CD14-positive monocyte (primary cell): Measurements from ENCODE around the gene NEK7. TPM values are rescaled to one million over a fixed set of nuclear protein-coding genes. Genes with fewer than 3 reads are reported as not detected.

Source experiments
- DNase-seq, 3 donors: peaks; one replicate each; pipeline ENCODE4 v3.0.0-alpha.2; 2011 to 2022
- H2AFZ ChIP-seq: 2 replicates; pipeline ENCODE4 v1.6.0; 2012; ENCODE audit warnings: mild to moderate bottlenecking, low read depth, low read length, inconsistent platforms; ENCODE audit not compliant: insufficient read depth, poor library complexity, severe bottlenecking
- H3K27ac ChIP-seq, 2 donors: 1 replicate in 1 of 2; 2 replicates in 1 of 2; pipeline ENCODE4 v1.5.1; 2012 to 2013; ENCODE audit warnings: low read length in 2 of 2, control low read depth in 1 of 2, inconsistent platforms in 1 of 2, low read depth in 1 of 2, mild to moderate bottlenecking in 1 of 2
- H3K27me3 ChIP-seq, 2 donors: one replicate each; pipeline versions ENCODE4 v1.6.0 to v1.6.1; 2011 to 2013; ENCODE audit warnings: low read length in 2 of 2; ENCODE audit not compliant: control insufficient read depth in 2 of 2, insufficient read depth in 2 of 2
- H3K36me3 ChIP-seq, 2 donors: replicated peaks in 1 of 2; 1 replicate in 1 of 2; 2 replicates in 1 of 2; pipeline versions ENCODE4 v1.5.1 to v1.6.1; 2012 to 2013; ENCODE audit warnings: low read length in 2 of 2, control low read depth in 1 of 2, inconsistent platforms in 1 of 2, mild to moderate bottlenecking in 1 of 2; ENCODE audit not compliant: insufficient read depth in 2 of 2, control insufficient read depth in 1 of 2
- H3K4me1 ChIP-seq, 2 donors: 1 replicate in 1 of 2; 2 replicates in 1 of 2; pipeline versions ENCODE4 v1.5.1 to v1.6.1; 2012 to 2013; ENCODE audit warnings: low read length in 2 of 2, control low read depth in 1 of 2, inconsistent platforms in 1 of 2, mild to moderate bottlenecking in 1 of 2, moderate library complexity in 1 of 2; ENCODE audit not compliant: insufficient read depth in 2 of 2, control insufficient read depth in 1 of 2
- H3K4me2 ChIP-seq: replicated peaks from 2 replicates; pipeline ENCODE3; 2012; ENCODE audit warnings: low read length, moderate library complexity, mild to moderate bottlenecking; ENCODE audit not compliant: poor library complexity, severe bottlenecking; ENCODE audit errors: extremely low read depth
- H3K4me3 ChIP-seq, 3 experiments: fragments of 200-600 bp in 1 of 3; sonication (generic) in 1 of 3; replicated peaks in 1 of 3; 1 replicate in 2 of 3; 2 replicates in 1 of 3; pipeline ENCODE4 v1.5.1; 2011 to 2013; ENCODE audit warnings: low read length in 3 of 3, mild to moderate bottlenecking in 3 of 3, control low read depth in 2 of 3, low read depth in 2 of 3, inconsistent platforms in 1 of 3, moderate library complexity in 1 of 3
- H3K79me2 ChIP-seq: 2 replicates; pipeline ENCODE4 v1.6.0; 2012; ENCODE audit warnings: mild to moderate bottlenecking, control low read depth, inconsistent platforms, low read length, moderate library complexity; ENCODE audit not compliant: insufficient read depth
- H3K9ac ChIP-seq: 2 replicates; pipeline ENCODE4 v1.6.0; 2017; ENCODE audit warnings: low read length, mild to moderate bottlenecking; ENCODE audit not compliant: insufficient read depth, poor library complexity, severe bottlenecking
- H3K9me3 ChIP-seq, 2 donors: replicated peaks in 1 of 2; 1 replicate in 1 of 2; 2 replicates in 1 of 2; pipeline versions ENCODE4 v1.5.1 to v1.6.1; 2012 to 2013; ENCODE audit warnings: low read length in 2 of 2, control low read depth in 1 of 2; ENCODE audit not compliant: control insufficient read depth in 1 of 2, insufficient read depth in 1 of 2
- H4K20me1 ChIP-seq: 2 replicates; pipeline ENCODE4 v1.6.0; 2012; ENCODE audit warnings: mild to moderate bottlenecking, low read length, control low read depth, moderate library complexity; ENCODE audit not compliant: insufficient read depth
- H3K27ac Mint-ChIP-seq, 7 donors: one replicate each; pipeline ENCODE4 v1.8.0; 2020; ENCODE audit warnings: mild to moderate bottlenecking in 7 of 7, mixed read lengths in 7 of 7, moderate library complexity in 6 of 7, inconsistent platforms in 2 of 7
- H3K27me3 Mint-ChIP-seq, 3 donors: one replicate each; pipeline ENCODE4 v1.8.0; 2021 to 2022; ENCODE audit warnings: low read depth in 3 of 3, mild to moderate bottlenecking in 3 of 3, mixed read lengths in 3 of 3, moderate library complexity in 3 of 3, inconsistent platforms in 1 of 3
- H3K36me3 Mint-ChIP-seq, 2 donors: one replicate each; pipeline ENCODE4 v1.8.0; 2020; ENCODE audit warnings: mixed read lengths in 2 of 2, inconsistent platforms in 1 of 2, mild to moderate bottlenecking in 1 of 2
- H3K4me1 Mint-ChIP-seq: one replicate; pipeline ENCODE4 v1.8.0; 2020; ENCODE audit warnings: mild to moderate bottlenecking, mixed read lengths
- H3K4me3 Mint-ChIP-seq, 2 donors: one replicate each; pipeline ENCODE4 v1.8.0; 2020; ENCODE audit warnings: mild to moderate bottlenecking in 2 of 2, mixed read lengths in 2 of 2, moderate library complexity in 1 of 2
- H3K9me3 Mint-ChIP-seq, 7 donors: one replicate each; pipeline ENCODE4 v1.8.0; 2020 to 2022; ENCODE audit warnings: mixed read lengths in 7 of 7, mild to moderate bottlenecking in 6 of 7, moderate library complexity in 6 of 7, inconsistent platforms in 2 of 7
- CTCF ChIP-seq: fragments of 200-600 bp; IDR thresholded peaks from one replicate; pipeline ENCODE4 v1.8.0; 2022; ENCODE audit warnings: antibody characterized with exemption, mild to moderate bottlenecking
- WGBS: methylation state at CpG from one replicate; pipeline ENCODE4 v1.1.5; 2013; ENCODE audit warnings: missing lambda C conversion rate; ENCODE audit not compliant: insufficient coverage; 5-methylcytosine and 5-hydroxymethylcytosine counted together
- intact Hi-C, 2 donors: fragments of 100-400 bp; cut with micrococcal nuclease; formaldehyde crosslinking; loops; one replicate each; pipeline versions ENCODE4 v1.15.0 to v1.15.1; 2023
- polyA plus RNA-seq, 3 donors: library from polyadenylated mRNA; depleted of rRNA in 1 of 3; unstranded in 2 of 3; stranded (reverse) in 1 of 3; fragments of 300-500 nt in 2 of 3; fragments of >200 nt in 1 of 3; fragmentation: Illumina TruSeq in 2 of 3; gene quantifications; 1 replicate in 2 of 3; 2 replicates in 1 of 3; pipeline ENCODE4 v1.2.3, GENCODE V29; 2012 to 2021

The NEK7 gene
- polyA plus RNA-seq, 3 donors = 16.0 to 50.1 (median 46.5) TPM

GRCh38 chr1:198295225-198295624 is 138.4 kb downstream of the NEK7 start:
- H3K27ac Mint-ChIP-seq = no peak overlapping the region
- peaks cover 4% of the 10 kb centered on the region for H3K4me1 Mint-ChIP-seq
- H3K4me3 Mint-ChIP-seq = no peak overlapping the region
- Histone ChIP-seq H3K27ac (no peak overlapping the region), H3K27me3 (no peaks in the 10 kb centered on the region), H3K79me2 (no peaks in the 10 kb centered on the region), H3K4me3 (no peak overlapping the region), H3K4me2 (no peak overlapping the region), H3K4me1 (no peaks in the 10 kb centered on the region), H4K20me1 (peaks cover 4% of the 10 kb centered on the region), H2AFZ (no peak overlapping the region), H3K9me3 (no peaks in the 10 kb centered on the region), H3K36me3 (peaks cover 23 to 69% of the 10 kb centered on the region in 2 donors), H3K9ac (no peak overlapping the region)
- intact Hi-C loops = no loop called here
- DNase-seq = no peak
- peaks cover 40 to 47% of the 10 kb centered on the region in 2 donors for H3K36me3 Mint-ChIP-seq
- no peaks in the 10 kb centered on the region for H3K9me3 Mint-ChIP-seq
- 100% methylated on average over 4 of the region's 8 CpGs for WGBS
- TF ChIP-seq CTCF = no peak
- H3K27me3 Mint-ChIP-seq = no peaks in the 10 kb centered on the region

GRCh38 chr1:198295971-198296370 is 139.2 kb downstream of the NEK7 start:
- intact Hi-C loops = no loop called here
- H3K27me3 Mint-ChIP-seq = no peaks in the 10 kb centered on the region
- Histone ChIP-seq H3K36me3 (peaks cover 27 to 74% of the 10 kb centered on the region in 2 donors), H3K79me2 (no peaks in the 10 kb centered on the region), H2AFZ (no peak overlapping the region), H3K27me3 (no peaks in the 10 kb centered on the region), H4K20me1 (peaks cover 4% of the 10 kb centered on the region), H3K9ac (no peak overlapping the region), H3K4me2 (no peak overlapping the region), H3K27ac (no peak overlapping the region), H3K9me3 (no peaks in the 10 kb centered on the region), H3K4me3 (no peak overlapping the region), H3K4me1 (no peaks in the 10 kb centered on the region)
- no peak overlapping the region for H3K4me3 Mint-ChIP-seq
- H3K36me3 Mint-ChIP-seq = peaks cover 43 to 49% of the 10 kb centered on the region in 2 donors
- WGBS = no CpG with 5 or more reads among the region's 4 CpGs
- H3K4me1 Mint-ChIP-seq = peaks cover 4% of the 10 kb centered on the region
- DNase-seq = no peak
- peaks cover 0 to 2% (median 0%) of the 10 kb centered on the region in 7 donors for H3K9me3 Mint-ChIP-seq
- no peak overlapping the region for H3K27ac Mint-ChIP-seq
- TF ChIP-seq CTCF = no peak
